PFSK-1 (cell line): Measurements from ENCODE around the gene SEMA4D.

ENCODE experiments used
- POLR2AphosphoS5 ChIP-seq: IDR thresholded peaks from 2 replicates; pipeline ENCODE4 v1.6.1; 2012; ENCODE audit warnings: low read depth, mild to moderate bottlenecking, control low read depth, low read length, moderate library complexity
- SIN3A ChIP-seq: IDR thresholded peaks from 2 replicates; pipeline ENCODE4 v1.6.1; 2012; ENCODE audit warnings: mild to moderate bottlenecking, low read length, moderate library complexity, borderline replicate concordance; ENCODE audit not compliant: insufficient read depth
- TF ChIP-seq, protein P1 (sequence below), 2 experiments: IDR thresholded peaks; 2 replicates each; pipeline versions ENCODE4 v1.6.1 to v1.8.0; 2011 to 2012; ENCODE audit warnings: low read depth in 2 of 2, low read length in 2 of 2, control low read depth in 1 of 2, inconsistent platforms in 1 of 2, mild to moderate bottlenecking in 1 of 2, moderate library complexity in 1 of 2; ENCODE audit not compliant: insufficient read depth in 1 of 2

GRCh38 chr9:89446261-89446960 is 51.5 kb downstream of the SEMA4D start:
- TF ChIP-seq, protein P1, sequence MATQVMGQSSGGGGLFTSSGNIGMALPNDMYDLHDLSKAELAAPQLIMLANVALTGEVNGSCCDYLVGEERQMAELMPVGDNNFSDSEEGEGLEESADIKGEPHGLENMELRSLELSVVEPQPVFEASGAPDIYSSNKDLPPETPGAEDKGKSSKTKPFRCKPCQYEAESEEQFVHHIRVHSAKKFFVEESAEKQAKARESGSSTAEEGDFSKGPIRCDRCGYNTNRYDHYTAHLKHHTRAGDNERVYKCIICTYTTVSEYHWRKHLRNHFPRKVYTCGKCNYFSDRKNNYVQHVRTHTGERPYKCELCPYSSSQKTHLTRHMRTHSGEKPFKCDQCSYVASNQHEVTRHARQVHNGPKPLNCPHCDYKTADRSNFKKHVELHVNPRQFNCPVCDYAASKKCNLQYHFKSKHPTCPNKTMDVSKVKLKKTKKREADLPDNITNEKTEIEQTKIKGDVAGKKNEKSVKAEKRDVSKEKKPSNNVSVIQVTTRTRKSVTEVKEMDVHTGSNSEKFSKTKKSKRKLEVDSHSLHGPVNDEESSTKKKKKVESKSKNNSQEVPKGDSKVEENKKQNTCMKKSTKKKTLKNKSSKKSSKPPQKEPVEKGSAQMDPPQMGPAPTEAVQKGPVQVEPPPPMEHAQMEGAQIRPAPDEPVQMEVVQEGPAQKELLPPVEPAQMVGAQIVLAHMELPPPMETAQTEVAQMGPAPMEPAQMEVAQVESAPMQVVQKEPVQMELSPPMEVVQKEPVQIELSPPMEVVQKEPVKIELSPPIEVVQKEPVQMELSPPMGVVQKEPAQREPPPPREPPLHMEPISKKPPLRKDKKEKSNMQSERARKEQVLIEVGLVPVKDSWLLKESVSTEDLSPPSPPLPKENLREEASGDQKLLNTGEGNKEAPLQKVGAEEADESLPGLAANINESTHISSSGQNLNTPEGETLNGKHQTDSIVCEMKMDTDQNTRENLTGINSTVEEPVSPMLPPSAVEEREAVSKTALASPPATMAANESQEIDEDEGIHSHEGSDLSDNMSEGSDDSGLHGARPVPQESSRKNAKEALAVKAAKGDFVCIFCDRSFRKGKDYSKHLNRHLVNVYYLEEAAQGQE (IDR thresholded peaks at IDR 0.05; ENCODE audit: insufficient read depth in 1 of 2, low read depth in 2 of 2, low read length in 2 of 2), result no peak
- TF ChIP-seq POLR2AphosphoS5 (no peak), SIN3A (no peak)
